ENCODE results near the gene EFL1. TPM values are rescaled to one million over a fixed set of nuclear protein-coding genes. Genes with fewer than 3 reads are reported as not detected.
"Not testable (repeated sequence)": the region's sequence is repeated elsewhere in the genome, so short reads cannot be mapped to it uniquely, and the experiment has no call there.

EFL1 gene
- total and polyA plus RNA-seq, 2 of the 8 experiments (the other 6 are each of a cell fraction or from before 2014, with no cell fraction given), result 10.8 to 31.5 TPM

- H3K9me3 ChIP-seq (ENCODE audit: insufficient read depth in 2 of 2, low read depth in 1 of 2, low read length in 1 of 2), result not testable (repeated sequence)
Measured at GRCh38 chr15:82267137-82267536, 4.6 kb upstream of the EFL1 start.

More at GRCh38 chr15:82267137-82267536, 4.6 kb upstream of the EFL1 start:
- H4K5ac ChIP-seq (ENCODE audit: insufficient read length, low read depth, low read length); H3K4ac ChIP-seq (replicated peaks; ENCODE audit: insufficient read length, low read depth, low read length); POLR2A ChIA-PET (ENCODE audit: partially characterized antibody); H3K56ac ChIP-seq (replicated peaks; ENCODE audit: insufficient read length, low read depth, low read length); FAIRE-seq; H3K9ac ChIP-seq (replicated peaks in 1 of 4; ENCODE audit: extremely low read depth in 1 of 4, low read depth in 3 of 4, low read length in 3 of 4); H2AFZ ChIP-seq (ENCODE audit: low read length); H3K14ac ChIP-seq (ENCODE audit: insufficient read length); H4K91ac ChIP-seq (replicated peaks; ENCODE audit: insufficient read length, low read length); DNase-seq (ENCODE audit: low read depth in 1 of 2, low spot score in 2 of 2); H3K27me3 ChIP-seq (replicated peaks in 1 of 4; ENCODE audit: control insufficient read depth in 3 of 4, extremely low read depth in 1 of 4, insufficient read depth in 3 of 4, low read length in 3 of 4); H2AK5ac ChIP-seq (ENCODE audit: low read depth, low read length); H3K23ac ChIP-seq (ENCODE audit: insufficient read length); H3K18ac ChIP-seq (ENCODE audit: extremely low read depth, low read length); H3K79me1 ChIP-seq (ENCODE audit: low read depth, low read length); H2BK20ac ChIP-seq (ENCODE audit: low read length); H3K23me2 ChIP-seq (ENCODE audit: low read depth, low read length); H3K27ac ChIP-seq (ENCODE audit: low read depth, low read length); H3K36me3 ChIP-seq (ENCODE audit: control insufficient read depth in 2 of 4, insufficient read depth in 4 of 4, low read length in 3 of 4); H4K8ac ChIP-seq (ENCODE audit: extremely low read depth, insufficient read depth, low read length); H2BK12ac ChIP-seq (ENCODE audit: low read depth, low read length); H4K20me1 ChIP-seq (replicated peaks in 1 of 2; ENCODE audit: control insufficient read depth in 1 of 2, insufficient read depth in 2 of 2, low read length in 2 of 2); H3K79me2 ChIP-seq (ENCODE audit: control insufficient read depth in 1 of 2, insufficient read depth in 2 of 2, low read length in 2 of 2); H2BK15ac ChIP-seq (ENCODE audit: low read length); H2BK120ac ChIP-seq (replicated peaks; ENCODE audit: low read depth, low read length): not testable (repeated sequence)
- H2BK5ac ChIP-seq (ENCODE audit: low read depth, low read length), result 0 out of 2 replicates have a peak overlapping the region, but pooled peaks have one; percentile 20
- H3K4me1 ChIP-seq (replicated peaks in 1 of 4; ENCODE audit: control insufficient read depth in 3 of 4, insufficient read depth in 4 of 4, low read length in 3 of 4), result peaks cover 0 to 14% (median 8%) of the 10 kb centered on the region in 4 experiments; a peak in 5 of 7 replicates
- H3K4me3 ChIP-seq (ENCODE audit: extremely low read depth in 1 of 4, insufficient read depth in 2 of 4, low read depth in 3 of 4, low read length in 4 of 4), result peak overlapping the region in 1 of 4 experiments; percentile 31; a peak in 1 of 8 replicates
- WGBS, 2 experiments (ENCODE audit: extremely low coverage in 1 of 2, insufficient coverage in 1 of 2, insufficient read length in 1 of 2, insufficient replicate concordance in 2 of 2, low coverage in 1 of 2, low lambda C conversion rate in 2 of 2, missing lambda C conversion rate in 1 of 2), result 8% methylated on average over 2 of the region's 2 CpGs; no CpG with 5 or more reads in 1 of the 2 experiments
- CTCF ChIA-PET (ENCODE audit: partially characterized antibody), result interaction anchor here (0.9 kb wide), 1 partner anchor 17 kb away, joined by 3 read pairs; no protein-coding TSS in a partner anchor
- peak overlapping the region; percentile 47 for H3K4me2 ChIP-seq (ENCODE audit: insufficient read depth in 1 of 2, low read depth in 2 of 2, low read length in 2 of 2)
